Calu3 (cell line): ENCODE measurements around the gene IST1. TPM values are rescaled to one million over a fixed set of nuclear protein-coding genes. Genes with fewer than 3 reads are reported as not detected.

Source experiments
- BruUV-seq: library from RNA; stranded (reverse); fragments of 400-500 nt; replicated peaks from 2 replicates; lab custom pipeline; 2021; lab: Mats Ljungman, UMichigan
- CTCF ChIA-PET: fragments of 300-600 bp; sonication (Branson Sonifier 250); formaldehyde crosslinking; loops from one replicate; lab custom pipeline; 2022; ENCODE audit warnings: antibody characterized with exemption; lab: Charles Lee
- DNase-seq: peaks from one replicate; pipeline ENCODE4 v3.0.0; 2022
- H3K27ac Mint-ChIP-seq: one replicate; pipeline ENCODE4 v1.8.0; 2022; ENCODE audit warnings: mixed read lengths; ENCODE audit not compliant: unreplicated experiment
- H3K27me3 Mint-ChIP-seq: one replicate; pipeline ENCODE4 v1.8.0; 2022; ENCODE audit warnings: mixed read lengths; ENCODE audit not compliant: unreplicated experiment
- H3K36me3 Mint-ChIP-seq: one replicate; pipeline ENCODE4 v1.8.0; 2022; ENCODE audit warnings: mild to moderate bottlenecking, moderate library complexity, mixed read lengths; ENCODE audit not compliant: insufficient read depth, unreplicated experiment
- H3K4me1 Mint-ChIP-seq: one replicate; pipeline ENCODE4 v1.8.0; 2022; ENCODE audit warnings: mild to moderate bottlenecking, low read depth, mixed read lengths; ENCODE audit not compliant: unreplicated experiment
- H3K4me3 Mint-ChIP-seq: one replicate; pipeline ENCODE4 v1.8.0; 2022; ENCODE audit warnings: mild to moderate bottlenecking, low read depth, moderate library complexity, mixed read lengths; ENCODE audit not compliant: unreplicated experiment
- H3K9me3 Mint-ChIP-seq: one replicate; pipeline ENCODE4 v1.8.0; 2022; ENCODE audit warnings: low read depth, mixed read lengths; ENCODE audit not compliant: unreplicated experiment
- intact Hi-C: fragments of 100-400 bp; cut with micrococcal nuclease; formaldehyde crosslinking; loops from one replicate; pipeline ENCODE4 v1.10.0; 2022; ENCODE audit not compliant: unreplicated experiment
- total RNA-seq: library from RNA; stranded (reverse); gene quantifications from 2 replicates; pipeline ENCODE4 v1.2.3, GENCODE V29; 2022
- TF ChIP-seq, protein P1 (sequence below): fragments of 200-600 bp; IDR thresholded peaks from one replicate; pipeline ENCODE4 v1.8.0; 2022; ENCODE audit warnings: antibody characterized with exemption; ENCODE audit not compliant: unreplicated experiment

The IST1 gene
- total RNA-seq, 1 experiment from 2014 or later, result 252 TPM

DNA sequence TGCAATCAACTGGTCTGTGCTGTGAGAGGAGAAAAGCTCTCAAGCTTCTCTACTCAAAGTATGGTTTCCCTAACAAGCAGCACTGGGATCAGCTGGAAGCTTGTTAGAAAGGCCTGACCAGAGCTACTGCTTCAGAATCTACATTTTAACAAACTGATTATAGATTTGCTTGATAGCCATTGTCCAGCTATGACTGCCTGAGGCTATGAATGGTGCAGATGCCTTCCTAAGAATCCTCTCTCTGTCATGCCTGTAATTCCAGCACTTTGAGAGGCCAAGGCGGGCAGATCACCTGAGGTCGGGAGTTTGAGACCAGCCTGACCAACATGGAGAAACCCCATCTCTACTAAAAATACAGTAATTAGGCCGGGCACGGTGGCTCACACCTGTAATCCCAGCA lies 76.2 kb downstream of the IST1 start:
- CTCF ChIA-PET, result interaction anchor here (0.7 kb wide), 1 partner anchor 10 kb away, joined by 3 read pairs; no protein-coding TSS in a partner anchor
- intact Hi-C loops, result no loop called here
- Mint-ChIP-seq H3K4me1 (no peaks in the 10 kb centered on the region), H3K9me3 (no peaks in the 10 kb centered on the region), H3K27ac (no peak overlapping the region), H3K4me3 (no peak overlapping the region), H3K27me3 (peaks cover 8% of the 10 kb centered on the region), H3K36me3 (no peaks in the 10 kb centered on the region)
- TF ChIP-seq, protein P1, sequence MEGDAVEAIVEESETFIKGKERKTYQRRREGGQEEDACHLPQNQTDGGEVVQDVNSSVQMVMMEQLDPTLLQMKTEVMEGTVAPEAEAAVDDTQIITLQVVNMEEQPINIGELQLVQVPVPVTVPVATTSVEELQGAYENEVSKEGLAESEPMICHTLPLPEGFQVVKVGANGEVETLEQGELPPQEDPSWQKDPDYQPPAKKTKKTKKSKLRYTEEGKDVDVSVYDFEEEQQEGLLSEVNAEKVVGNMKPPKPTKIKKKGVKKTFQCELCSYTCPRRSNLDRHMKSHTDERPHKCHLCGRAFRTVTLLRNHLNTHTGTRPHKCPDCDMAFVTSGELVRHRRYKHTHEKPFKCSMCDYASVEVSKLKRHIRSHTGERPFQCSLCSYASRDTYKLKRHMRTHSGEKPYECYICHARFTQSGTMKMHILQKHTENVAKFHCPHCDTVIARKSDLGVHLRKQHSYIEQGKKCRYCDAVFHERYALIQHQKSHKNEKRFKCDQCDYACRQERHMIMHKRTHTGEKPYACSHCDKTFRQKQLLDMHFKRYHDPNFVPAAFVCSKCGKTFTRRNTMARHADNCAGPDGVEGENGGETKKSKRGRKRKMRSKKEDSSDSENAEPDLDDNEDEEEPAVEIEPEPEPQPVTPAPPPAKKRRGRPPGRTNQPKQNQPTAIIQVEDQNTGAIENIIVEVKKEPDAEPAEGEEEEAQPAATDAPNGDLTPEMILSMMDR, result no peak
- no TSS peak for BruUV-seq
- no peak for DNase-seq

DNA sequence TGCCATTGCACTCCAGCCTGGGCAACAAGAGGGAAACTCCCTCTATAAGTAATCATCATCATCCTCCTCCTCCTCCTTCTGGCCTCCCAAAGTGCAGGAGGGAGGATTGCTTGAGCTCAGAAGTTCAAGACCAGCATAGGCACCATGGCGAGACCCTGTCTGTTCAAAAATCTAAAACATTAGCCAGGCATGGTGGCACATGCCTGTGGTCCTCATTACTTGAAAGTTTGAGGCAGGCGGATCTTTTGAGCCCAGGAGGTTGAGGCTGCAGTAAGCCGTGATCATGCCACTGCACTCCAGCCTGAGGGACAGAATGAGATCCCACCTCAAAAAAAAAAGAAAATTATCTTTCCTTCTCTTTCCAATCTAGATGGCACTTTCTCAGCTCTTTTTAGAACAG lies 77.0 kb downstream of the IST1 start:
- TF ChIP-seq, protein P1, result no peak
- intact Hi-C loops, result no loop called here
- no peak for DNase-seq
- H3K4me1 Mint-ChIP-seq, result no peaks in the 10 kb centered on the region
- no peaks in the 10 kb centered on the region for H3K36me3 Mint-ChIP-seq
- H3K27me3 Mint-ChIP-seq, result peaks cover 8% of the 10 kb centered on the region
- no peaks in the 10 kb centered on the region for H3K9me3 Mint-ChIP-seq
- CTCF ChIA-PET, result interaction anchor here (1.2 kb wide), 1 partner anchor 11 kb away, joined by 3 read pairs; no protein-coding TSS in a partner anchor
- no peak overlapping the region for H3K27ac Mint-ChIP-seq
- BruUV-seq, result no TSS peak
- H3K4me3 Mint-ChIP-seq, result no peak overlapping the region

DNA sequence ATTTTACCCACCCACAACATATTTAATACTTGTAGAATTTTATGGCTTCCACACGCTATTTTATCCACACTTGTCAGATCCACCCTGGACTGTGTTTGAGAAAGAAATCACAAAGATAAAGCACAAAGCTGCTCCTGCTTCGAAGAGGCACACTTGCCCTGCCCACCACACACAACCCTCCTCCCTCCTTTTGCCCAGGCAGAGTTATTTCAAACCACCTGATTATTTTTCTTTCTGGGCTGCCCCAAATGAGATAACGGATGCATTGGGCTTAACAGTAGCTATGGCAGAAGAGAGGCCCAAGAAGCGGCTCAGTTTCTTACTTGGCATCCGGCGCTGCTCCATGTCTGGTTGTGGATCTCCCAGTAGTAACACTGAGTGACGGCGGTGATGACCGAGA lies 77.7 kb downstream of the IST1 start:
- BruUV-seq, result no TSS peak
- DNase-seq, result no peak
- H3K27me3 Mint-ChIP-seq, result peaks cover 8% of the 10 kb centered on the region
- no peaks in the 10 kb centered on the region for H3K4me1 Mint-ChIP-seq
- CTCF ChIA-PET, result interaction anchor here (1.2 kb wide), 1 partner anchor 12 kb away, joined by 3 read pairs; no protein-coding TSS in a partner anchor
- TF ChIP-seq, protein P1, result no peak
- H3K9me3 Mint-ChIP-seq, result no peaks in the 10 kb centered on the region
- H3K4me3 Mint-ChIP-seq, result no peak overlapping the region
- H3K36me3 Mint-ChIP-seq, result no peaks in the 10 kb centered on the region
- H3K27ac Mint-ChIP-seq, result no peak overlapping the region
- intact Hi-C loops, result no loop called here

DNA sequence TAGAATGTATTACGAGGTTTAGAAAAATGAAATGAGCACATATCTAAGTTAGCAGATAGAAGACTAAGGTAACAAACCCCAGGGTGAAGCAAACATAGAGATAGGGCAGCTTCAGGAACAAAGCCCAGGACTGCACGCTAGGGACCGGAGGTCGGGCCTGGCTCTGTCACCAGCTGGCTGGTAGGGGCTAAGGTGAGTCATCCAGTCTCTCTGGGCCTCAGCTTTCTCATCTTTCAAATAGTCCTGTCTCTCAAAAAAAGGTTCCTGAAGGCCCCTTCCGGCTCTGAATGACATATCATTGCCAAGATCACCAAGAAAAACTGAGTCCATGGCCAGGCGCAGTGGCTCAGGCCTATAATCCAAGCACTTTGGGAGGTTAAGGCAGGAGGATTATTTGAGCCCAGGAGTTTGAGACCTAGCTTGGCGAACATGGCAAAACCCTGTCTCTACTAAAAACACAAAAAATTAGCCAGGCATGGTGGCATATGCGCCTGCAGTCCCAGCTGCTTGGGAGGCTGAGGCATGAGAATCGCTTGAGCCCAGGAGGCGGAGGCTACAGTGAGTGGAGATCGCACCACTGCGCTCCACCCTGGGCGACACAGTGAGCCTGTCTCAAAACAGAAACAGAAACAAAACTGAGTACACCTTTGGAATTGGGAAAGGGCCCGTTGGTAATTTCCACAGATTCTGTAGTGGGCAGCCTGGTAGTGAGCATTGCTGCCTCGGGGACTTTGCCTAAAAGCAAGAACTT lies 78.9 kb downstream of the IST1 start:
- CTCF ChIA-PET, result interaction anchor here (0.6 to 0.7 kb wide), 2 partner anchors 75 to 92 kb away, joined by 3 to 5 read pairs; no protein-coding TSS in a partner anchor
- H3K4me3 Mint-ChIP-seq, result no peak overlapping the region
- TF ChIP-seq, protein P1, result no peak
- H3K27ac Mint-ChIP-seq, result no peak overlapping the region
- intact Hi-C loops, result no loop called here
- no peaks in the 10 kb centered on the region for H3K4me1 Mint-ChIP-seq
- no TSS peak for BruUV-seq
- H3K36me3 Mint-ChIP-seq, result no peaks in the 10 kb centered on the region
- H3K9me3 Mint-ChIP-seq, result no peaks in the 10 kb centered on the region
- no peak for DNase-seq
- H3K27me3 Mint-ChIP-seq, result peaks cover 12% of the 10 kb centered on the region

Other genes starting within 250 kb of the IST1 start
- 10.0 and 11.2 TPM in 2 replicates for gene PHLPP2, start 170.8 kb upstream of the IST1 start, total RNA-seq
- 144 and 152 TPM in 2 replicates for gene AP1G1, start 86.7 kb upstream of the IST1 start, total RNA-seq
- gene ATXN1L, start 49.6 kb upstream of the IST1 start, total RNA-seq, result 44.1 and 48.1 TPM in 2 replicates
- 12.3 and 13.1 TPM in 2 replicates for gene ZNF821, start 11.3 kb upstream of the IST1 start, total RNA-seq
- gene PKD1L3, start 104.9 kb downstream of the IST1 start, total RNA-seq, result not detected in 2 replicates
- gene DHODH, start 113.2 kb downstream of the IST1 start, total RNA-seq, result 19.7 and 21.3 TPM in 2 replicates
- not detected in 2 replicates for gene HP, start 159.0 kb downstream of the IST1 start, total RNA-seq
- gene HPR, start 167.7 kb downstream of the IST1 start, total RNA-seq, result not detected in 2 replicates
- 18.0 TPM in 2 replicates for gene TXNL4B, start 198.1 kb downstream of the IST1 start, total RNA-seq
- 83.0 and 86.4 TPM in 2 replicates for gene DHX38, start 198.3 kb downstream of the IST1 start, total RNA-seq